LNCaP clone FGC (cell line): ENCODE measurements around the gene ULBP1.

Source experiments
- DNase-seq: peaks from one replicate; pipeline ENCODE4 v3.0.0-alpha.2; 2011; ENCODE audit warnings: low read depth
- H3K4me3 ChIP-seq: 2 replicates; pipeline ENCODE4 v1.5.1; 2011; ENCODE audit warnings: mild to moderate bottlenecking, low read depth, low read length, control low read depth
- TF ChIP-seq, protein P1 (sequence below): IDR thresholded peaks from 2 replicates; pipeline ENCODE4 v1.5.1; 2012; ENCODE audit warnings: mild to moderate bottlenecking; ENCODE audit not compliant: control insufficient read depth, insufficient read depth; ENCODE audit errors: extremely low read depth

Gene ULBP1

DNA sequence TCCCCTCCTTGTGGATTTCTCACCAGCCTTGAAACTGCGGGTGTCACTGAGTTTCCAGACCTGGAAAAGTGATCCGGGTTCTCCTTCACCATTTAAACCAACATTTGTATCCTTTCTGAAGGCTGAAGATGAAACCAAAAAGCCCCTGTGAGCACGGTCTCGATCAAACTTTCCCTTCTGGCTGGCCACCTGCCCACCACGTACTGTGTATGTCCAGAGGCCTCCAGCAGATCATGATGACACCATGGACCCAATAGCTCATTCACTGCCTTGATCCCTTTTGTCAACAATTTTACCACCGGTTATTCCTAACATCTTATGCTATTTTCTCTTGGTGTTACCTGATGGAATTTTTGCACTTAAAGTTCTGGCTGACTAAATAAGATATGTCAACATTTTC is 15.6 kb downstream of the ULBP1 start:
- TF ChIP-seq, protein P1, sequence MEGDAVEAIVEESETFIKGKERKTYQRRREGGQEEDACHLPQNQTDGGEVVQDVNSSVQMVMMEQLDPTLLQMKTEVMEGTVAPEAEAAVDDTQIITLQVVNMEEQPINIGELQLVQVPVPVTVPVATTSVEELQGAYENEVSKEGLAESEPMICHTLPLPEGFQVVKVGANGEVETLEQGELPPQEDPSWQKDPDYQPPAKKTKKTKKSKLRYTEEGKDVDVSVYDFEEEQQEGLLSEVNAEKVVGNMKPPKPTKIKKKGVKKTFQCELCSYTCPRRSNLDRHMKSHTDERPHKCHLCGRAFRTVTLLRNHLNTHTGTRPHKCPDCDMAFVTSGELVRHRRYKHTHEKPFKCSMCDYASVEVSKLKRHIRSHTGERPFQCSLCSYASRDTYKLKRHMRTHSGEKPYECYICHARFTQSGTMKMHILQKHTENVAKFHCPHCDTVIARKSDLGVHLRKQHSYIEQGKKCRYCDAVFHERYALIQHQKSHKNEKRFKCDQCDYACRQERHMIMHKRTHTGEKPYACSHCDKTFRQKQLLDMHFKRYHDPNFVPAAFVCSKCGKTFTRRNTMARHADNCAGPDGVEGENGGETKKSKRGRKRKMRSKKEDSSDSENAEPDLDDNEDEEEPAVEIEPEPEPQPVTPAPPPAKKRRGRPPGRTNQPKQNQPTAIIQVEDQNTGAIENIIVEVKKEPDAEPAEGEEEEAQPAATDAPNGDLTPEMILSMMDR: no peak
- H3K4me3 ChIP-seq: no peak overlapping the region
- no peak for DNase-seq

DNA sequence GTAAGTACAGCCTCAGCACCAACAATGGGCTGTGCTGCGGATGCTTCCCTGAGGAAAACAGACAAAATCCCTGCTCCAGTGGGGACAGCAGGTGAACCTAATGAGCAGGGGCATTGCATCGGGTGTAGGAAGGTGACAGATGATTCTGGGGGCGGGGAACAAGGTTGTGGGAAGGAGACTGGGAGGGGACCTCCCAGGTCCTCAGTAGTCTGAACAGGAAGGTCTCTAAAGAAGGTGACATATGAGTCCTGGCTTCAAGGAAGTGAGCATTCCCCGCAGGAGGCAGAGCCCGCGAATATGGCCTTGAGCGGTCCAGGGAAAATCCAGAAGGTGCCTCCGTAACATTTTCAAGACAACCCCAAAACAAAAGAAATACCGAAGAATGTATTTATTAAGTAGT is 19.4 kb downstream of the ULBP1 start:
- no peak for DNase-seq
- TF ChIP-seq, protein P1: no peak
- no peak overlapping the region for H3K4me3 ChIP-seq

DNA sequence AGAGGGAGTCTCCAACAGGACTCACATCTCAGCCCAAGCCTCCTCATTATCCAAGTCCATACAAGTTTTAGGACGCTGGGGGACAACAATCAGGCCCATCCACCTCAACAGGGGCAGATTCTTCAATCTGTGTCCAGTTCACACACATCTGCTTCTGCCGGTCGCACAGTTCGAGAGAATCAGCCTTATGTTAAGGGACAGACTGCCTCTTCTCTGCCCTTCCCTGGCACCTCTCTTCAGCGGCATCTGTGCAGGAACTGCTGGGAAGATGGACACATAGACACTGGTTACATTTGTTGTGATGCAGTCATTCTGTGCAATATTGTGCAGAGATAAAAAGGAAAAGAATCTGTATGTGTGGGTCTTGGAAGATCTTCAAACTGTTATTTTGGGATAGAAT is 21.0 kb downstream of the ULBP1 start:
- TF ChIP-seq, protein P1: no peak
- no peak for DNase-seq
- no peak overlapping the region for H3K4me3 ChIP-seq

DNA sequence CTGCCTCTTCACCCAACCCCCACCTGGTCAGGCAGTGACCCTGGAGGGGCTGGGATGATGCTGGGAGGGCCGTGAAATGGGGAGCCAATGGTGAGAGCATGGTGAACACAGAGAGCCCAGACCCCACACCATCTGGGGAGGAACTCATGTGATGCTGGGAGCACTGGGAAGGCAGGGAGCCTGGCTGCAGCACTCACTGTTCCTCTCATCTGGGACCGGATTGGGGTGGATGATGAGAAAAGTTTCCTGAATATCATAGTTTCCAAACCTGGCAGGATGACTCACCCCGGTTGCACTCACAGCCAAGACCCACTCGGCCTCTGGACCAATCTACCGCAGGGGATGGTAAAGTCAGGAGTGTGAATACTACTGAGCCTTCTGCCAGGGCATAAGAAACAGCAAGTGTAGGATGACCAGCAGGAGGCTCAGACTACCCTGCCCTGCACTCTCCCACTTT is 21.8 kb downstream of the ULBP1 start:
- TF ChIP-seq, protein P1: no peak
- no peak overlapping the region for H3K4me3 ChIP-seq
- no peak for DNase-seq

DNA sequence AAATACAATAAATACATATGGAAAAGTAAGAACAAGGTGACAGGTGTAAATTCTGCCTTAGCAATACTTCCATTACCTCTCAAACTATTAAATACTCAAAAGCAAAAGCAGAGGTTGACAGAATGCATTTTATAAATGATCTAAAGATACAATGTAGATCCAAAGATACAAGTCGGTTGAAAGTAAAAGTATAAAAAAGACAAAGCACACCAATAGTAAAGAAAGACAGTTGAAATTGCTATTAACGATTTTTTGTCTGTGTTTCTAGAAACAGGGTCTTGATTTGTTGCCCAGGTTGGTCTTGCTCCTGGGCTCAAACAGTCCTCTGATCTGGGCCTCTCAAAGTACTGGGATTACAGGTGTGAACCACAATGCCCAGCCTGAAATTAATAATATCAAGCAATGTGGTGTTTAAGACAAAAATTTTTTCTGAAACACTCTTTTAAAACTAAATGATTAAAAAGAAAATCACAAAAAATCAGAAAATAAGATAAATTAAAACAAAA is 23.9 kb downstream of the ULBP1 start:
- no peak for DNase-seq
- H3K4me3 ChIP-seq: no peak overlapping the region
- TF ChIP-seq, protein P1: no peak

DNA sequence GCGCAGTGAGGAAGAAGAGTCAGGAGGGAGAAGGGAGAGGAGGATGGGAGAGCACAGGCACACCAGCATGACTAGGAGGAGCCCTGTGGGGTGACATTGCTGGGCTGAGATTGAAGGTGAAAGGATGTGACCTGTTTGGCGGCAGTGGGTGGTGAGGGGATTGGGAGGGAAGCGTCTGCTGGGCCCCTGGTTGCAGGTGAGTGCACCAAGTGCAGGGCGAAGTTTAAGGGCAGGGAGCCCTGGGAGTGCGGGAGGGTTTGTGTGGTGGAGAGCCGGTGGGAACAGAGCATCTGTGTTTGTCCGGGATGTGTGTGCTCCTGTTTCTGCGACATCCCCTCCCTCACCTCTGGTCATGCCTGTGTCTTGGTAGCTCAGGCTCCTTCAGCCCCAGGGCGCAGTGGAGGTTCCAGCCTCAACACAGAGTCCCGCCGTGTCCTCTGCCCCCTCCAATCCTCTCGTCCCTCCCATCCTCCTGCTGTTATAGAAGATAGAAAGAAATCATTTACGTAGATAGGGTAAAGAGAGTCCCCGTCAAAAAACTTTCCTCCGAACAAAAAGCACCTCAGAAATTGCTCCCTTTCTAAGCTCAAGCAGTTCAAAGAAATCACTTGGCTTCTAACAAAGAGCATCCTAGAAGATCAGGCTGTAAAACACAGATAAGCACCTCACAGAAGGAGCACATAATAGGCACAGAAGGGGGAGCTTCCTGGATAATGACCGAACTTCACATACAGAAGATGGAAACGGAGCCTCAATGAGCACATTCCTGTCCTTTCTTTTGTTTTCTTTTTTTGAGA is 25.0 kb downstream of the ULBP1 start:
- DNase-seq: no peak
- H3K4me3 ChIP-seq: no peak overlapping the region
- TF ChIP-seq, protein P1: no peak

DNA sequence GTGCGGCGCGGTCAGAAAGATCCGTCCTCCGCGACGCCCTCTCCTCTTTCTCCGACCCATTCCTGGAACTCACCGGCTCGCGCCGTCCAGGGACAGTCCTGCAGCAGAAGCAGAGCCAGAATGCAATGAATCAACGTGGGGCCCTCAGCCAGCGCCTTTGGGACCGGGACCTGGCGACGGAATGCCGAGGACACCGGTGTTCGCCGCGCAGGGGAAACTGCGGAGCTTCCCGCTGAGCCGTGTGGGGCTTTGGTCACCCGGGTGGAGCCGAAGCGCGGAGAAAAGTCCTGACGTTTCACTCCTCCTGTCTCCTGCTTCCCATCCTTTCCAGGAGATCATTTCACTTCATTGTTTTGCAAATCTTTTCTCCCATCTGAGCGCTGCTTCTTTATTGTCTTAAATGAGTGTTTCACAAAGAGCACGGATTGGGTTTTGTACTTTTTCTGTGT is 26.5 kb downstream of the ULBP1 start:
- DNase-seq: no peak
- peak overlapping the region; percentile 42 for H3K4me3 ChIP-seq
- TF ChIP-seq, protein P1: no peak
